T-helper 2 cell (primary cell): Measurements from ENCODE around the gene RXRB.
A peak's percentile ranks its signal among the peaks of the same experiment; 100 is the strongest.

Experiments used
- DNase-seq, 5 experiments: peaks; one replicate each; pipeline versions ENCODE4 v3.0.0 to v3.0.0-alpha.2; 2012 to 2022

The RXRB gene

DNA sequence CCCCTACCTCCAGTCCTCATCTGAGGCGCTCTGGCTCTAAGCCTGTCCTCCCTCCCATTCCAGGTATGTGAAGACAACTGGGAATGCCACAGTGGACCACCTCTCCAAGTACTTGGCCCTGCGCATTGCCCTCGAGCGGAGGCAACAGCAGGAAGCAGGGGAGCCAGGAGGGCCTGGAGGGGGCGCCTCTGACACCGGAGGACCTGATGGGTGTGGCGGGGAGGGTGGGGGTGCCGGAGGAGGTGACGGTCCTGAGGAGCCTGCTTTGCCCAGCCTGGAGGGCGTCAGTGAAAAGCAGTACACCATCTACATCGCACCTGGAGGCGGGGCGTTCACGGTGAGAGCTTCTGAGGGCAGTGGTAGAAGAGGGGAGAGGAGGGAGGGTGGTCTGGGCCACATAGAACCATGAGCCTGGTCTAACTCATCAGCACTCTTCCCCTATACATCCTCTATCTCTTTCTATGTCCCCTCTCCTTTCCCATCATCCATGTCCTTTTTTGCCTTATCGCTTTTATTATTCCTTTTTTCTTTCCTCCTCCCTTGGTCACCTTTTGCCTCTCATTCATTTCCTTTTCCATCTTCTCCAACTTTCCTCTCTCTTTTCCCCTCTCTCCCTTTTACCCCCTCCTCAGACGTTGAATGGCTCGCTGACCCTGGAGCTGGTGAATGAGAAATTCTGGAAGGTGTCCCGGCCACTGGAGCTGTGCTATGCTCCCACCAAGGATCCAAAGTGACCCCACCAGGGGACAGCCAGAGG lies 11.4 kb upstream of the RXRB start:
- DNase-seq: no peak

DNA sequence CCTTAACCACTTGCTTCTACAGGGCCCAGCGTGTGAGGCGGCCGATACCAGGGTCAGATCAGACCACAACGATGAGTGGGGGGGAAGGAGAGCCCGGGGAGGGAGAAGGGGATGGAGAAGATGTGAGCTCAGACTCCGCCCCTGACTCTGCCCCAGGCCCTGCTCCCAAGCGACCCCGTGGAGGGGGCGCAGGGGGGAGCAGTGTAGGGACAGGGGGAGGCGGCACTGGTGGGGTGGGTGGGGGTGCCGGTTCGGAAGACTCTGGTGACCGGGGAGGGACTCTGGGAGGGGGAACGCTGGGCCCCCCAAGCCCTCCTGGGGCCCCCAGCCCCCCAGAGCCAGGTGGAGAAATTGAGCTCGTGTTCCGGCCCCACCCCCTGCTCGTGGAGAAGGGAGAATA lies 10.7 kb upstream of the RXRB start:
- DNase-seq: no peak

DNA sequence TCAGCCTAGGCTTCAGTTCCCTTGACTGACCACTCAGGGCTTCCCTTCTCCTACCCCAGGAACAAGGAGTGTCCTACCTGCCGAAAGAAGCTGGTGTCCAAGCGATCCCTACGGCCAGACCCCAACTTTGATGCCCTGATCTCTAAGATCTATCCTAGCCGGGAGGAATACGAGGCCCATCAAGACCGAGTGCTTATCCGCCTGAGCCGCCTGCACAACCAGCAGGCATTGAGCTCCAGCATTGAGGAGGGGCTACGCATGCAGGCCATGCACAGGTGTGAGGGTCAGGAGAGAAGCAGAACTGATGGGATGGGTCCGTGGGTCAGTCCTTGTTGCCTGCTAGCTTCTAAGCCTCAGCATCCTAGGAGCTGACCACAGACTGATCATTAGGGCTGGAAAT lies 9.4 kb upstream of the RXRB start:
- DNase-seq: no peak

DNA sequence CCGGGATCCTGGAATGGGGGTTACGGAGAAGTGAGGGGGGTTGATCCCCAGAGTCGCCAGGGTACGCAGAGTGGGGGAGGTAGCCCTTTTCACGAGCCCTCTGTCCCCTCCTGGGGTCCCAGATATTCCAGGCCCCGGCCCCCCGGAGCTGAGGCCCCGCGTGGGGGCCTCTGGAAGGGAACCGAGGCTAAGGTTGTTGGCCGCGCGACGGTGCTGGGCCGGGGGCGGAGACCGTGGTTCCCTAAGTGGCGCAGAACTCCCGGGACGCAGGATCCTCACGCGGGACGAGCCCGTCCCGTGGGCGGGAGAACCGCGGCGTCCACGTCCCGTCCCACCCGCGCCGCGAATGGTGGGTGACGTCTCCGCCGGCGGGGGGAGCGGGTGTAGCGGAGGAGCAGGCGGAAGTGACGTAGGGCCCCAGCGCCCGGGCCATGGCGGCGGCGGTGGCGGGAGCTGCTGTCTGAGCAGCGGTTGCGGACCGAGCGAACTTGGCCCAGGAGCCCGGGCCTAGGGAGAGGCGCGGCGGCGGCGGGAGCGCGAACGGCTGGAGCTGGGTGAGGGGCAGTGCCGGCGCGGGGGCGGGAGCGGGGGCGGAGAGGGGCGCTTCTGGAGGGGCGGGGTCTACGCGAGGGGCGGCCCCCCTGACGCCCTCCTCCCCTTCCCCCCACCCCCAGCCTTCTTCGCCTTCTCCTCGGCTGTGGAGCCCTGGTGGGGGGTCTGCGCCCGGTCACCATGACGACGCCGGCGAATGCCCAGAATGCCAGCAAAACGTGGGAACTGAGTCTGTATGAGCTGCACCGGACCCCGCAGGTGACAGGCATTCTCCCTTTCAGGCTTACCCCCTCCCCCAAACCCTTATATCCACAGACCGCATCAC lies 7.9 kb upstream of the RXRB start, which contains the start of gene RING1:
RING1 (plus strand) TSS at position 410 of the 877 bp plus-strand sequence; CDS start at position 733, 323 bp downstream.
- DNase-seq: peak; percentile 75 to 90 (median 81)

DNA sequence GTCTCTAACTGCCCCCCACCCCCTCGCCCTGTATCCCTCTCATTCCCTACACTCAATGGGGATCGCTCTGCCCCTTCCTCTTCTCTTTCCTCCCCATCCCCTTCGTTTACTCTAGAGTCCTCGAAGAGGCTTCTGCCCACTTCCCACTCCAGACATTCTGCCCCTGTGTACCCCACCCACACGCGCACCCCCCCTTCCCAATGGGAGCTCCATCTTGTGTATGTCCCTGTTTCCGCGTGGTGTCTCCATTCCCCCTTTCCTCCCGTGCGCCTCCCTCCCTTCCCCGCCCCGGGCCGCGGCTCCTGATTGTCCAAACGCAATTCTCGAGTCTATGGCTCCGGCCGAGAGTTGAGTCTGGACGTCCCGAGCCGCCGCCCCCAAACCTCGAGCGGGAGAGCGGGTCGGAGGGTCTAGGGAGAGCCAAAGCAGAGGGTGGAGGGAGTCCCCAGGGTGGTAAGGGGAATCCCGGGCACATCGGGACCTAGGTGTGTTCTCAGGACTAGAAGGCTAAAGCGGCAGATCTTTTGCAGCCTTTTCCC lies 7.2 kb upstream of the RXRB start:
- DNase-seq: no peak

DNA sequence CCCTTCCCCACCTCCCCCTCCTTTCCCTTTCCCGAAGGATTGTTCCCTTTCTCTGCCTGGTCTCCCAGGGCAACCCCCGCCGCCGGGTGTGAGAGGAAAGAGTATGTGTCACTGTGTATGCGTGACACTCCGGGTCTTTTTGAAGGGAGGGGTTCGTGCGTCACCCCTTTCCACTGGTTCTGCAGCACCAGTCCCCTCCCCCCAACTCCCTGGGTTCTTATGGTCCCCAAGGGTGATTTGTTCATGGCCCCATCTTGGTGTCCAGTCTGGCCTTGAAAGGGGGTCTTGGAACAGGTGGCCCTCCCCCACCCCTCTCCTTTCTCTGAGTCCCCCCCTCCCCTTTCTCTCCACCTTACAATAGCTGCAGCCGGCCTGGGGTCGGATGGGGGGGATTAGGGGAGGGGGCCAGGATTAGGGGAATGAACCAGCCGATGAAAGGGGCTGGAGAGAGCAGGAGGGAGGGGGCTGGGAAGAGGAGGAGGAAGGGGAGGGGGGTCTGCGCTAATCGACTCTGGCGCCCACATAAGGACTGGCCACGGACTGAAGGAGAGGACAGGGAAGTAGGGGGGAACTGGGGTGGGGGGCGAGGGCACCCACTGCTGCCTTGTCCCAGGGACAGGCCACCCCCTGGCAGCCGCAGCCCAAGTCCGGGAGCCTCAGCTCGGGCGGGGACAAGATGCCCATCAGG lies 6.5 kb upstream of the RXRB start:
- no peak for DNase-seq

DNA sequence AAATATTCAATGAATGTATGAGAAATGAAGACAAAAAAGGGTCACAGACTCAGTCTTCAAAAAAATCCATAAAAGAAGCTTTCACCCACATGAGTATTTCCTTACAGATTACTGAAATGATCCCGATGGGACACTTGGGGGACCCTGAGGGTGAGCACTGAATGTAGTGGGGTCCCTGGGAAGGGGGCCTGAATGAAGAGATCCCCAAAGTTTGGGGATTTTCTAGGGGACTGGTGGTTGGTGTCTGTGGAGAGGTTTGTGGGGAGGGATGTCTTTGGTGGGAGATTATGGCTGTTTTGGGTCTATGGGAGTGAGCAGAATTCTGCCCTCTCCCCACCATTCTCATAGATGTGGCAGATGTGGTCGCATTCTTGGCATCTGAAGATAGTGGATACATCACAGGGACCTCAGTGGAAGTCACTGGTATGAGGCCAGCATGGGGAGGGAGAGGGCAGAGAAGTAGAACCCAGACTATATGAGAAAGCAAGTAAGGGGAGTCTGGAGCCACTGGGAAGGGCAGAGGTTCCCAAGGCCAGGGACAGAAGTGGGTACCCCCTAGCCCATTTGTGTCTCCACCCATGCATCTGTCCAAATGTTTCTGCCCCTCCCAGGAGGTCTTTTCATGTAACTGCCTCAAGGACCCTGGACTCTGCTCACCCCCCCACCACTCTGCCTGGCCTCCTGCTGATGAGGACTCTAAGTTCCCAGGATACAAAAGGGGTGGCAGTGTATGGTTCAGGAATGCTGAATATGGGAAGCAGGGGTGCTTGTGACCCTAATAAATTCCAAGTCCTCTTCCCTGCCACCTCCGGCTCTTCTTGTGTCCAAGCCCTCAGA lies 5.8 kb upstream of the RXRB start:
- no peak for DNase-seq

DNA sequence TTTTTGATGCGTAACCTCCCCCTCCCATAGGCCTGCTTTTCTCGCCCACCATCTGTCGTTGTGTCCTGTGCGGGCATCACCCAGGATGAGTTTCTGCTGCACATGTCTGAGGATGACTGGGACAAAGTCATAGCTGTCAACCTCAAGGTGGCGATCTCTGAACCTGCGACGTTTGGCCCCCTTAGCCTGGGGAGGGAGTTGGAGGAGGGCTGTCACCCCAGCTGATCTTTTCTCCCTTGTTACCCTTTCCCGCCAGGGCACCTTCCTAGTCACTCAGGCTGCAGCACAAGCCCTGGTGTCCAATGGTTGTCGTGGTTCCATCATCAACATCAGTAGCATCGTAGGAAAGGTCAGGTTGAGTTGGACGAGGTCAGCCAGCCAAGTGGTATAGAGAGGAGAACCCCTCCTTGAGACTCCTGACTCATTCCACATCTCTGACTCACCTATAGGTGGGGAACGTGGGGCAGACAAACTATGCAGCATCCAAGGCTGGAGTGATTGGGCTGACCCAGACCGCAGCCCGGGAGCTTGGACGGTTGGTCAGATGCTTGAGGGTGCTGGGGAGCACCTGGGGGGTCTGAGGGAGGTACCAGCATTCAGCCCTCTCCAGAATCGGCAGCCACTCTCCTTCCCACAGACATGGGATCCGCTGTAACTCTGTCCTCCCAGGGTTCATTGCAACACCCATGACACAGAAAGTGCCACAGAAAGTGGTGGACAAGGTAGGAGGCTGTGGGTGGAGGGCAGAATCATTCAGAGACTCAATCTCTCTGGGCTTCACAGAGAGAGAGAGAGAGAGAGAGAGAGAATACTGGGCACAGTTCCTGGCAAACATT lies 4.9 kb upstream of the RXRB start:
- peak in 1 of 5 experiments; percentile 59 for DNase-seq

DNA sequence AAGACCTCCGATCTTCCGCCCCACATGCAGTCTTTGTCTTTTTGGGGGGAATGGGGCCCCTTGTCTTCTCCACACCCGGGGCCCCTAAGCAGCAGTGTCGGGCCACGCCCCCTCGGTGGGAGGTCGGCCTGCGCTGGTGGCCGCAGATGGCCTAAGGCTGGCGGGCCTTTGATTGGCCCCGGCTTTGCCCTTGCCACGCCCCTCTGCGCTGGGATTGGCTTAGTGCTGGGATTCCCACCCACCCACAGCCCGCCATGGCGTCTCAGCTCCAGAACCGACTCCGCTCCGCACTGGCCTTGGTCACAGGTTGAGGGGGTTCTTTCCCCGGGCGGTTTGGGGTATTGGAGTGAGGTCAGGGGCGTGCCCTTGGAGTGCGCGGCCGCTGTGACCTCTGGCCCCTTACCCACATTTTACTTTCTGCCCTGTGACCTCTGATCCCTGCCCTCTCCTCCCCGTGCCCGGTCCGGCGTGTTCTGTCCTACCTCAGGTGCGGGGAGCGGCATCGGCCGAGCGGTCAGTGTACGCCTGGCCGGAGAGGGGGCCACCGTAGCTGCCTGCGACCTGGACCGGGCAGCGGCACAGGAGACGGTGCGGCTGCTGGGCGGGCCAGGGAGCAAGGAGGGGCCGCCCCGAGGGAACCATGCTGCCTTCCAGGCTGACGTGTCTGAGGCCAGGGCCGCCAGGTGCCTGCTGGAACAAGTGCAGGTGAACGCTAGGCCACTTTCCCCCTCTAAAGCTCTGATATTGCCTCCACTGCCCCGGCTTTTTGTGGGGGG lies 4.1 kb upstream of the RXRB start, which contains the start of gene HSD17B8:
HSD17B8 (plus strand) TSS at position 241 of the 776 bp plus-strand sequence; CDS start at position 255, 14 bp downstream.
- peak; percentile 79 to 93 (median 88) for DNase-seq

DNA sequence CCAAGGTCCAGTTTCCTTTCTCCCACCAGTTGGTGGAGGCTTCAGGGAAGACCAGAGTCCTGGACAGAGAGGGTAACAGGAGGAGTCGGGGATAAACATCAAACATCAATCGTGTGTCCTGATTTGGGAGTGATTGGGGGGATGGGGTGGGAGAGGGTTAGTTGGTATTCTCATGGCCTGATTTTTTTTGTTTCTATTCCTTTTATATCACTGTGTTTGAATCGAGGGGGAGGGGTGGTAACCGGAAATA lies 3.6 kb upstream of the RXRB start:
- DNase-seq: no peak

DNA sequence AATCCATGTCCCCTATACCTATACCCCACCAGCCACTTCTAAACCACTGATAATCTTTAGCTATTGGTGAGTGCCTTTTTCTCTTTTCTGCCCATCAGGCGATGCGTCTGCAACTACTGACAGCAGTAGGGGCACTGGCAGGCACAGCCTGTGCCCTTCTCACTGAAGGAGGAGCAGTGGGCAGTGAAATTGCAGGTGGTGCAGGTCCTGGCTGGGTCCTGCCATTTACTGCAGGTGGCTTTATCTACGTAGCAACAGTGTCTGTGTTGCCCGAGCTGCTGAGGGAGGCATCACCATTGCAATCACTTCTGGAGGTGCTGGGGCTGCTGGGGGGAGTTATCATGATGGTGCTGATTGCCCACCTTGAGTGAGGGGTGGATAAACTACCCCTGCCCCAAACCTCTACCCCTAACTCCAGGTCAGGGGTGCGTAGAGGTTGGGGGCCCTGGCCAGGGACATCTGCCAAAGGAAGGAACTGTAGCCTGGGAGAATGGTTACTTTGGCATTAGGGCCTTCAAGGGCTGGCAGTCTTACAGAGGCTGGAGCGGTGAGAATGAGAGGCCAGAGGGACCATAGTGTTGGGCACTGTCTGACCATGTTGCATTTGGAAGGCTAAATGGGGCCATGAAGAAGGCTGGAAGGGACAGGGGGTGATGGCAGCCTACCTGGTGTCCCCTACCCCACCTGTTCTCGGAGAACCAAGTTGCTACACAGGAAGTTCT lies 3.1 kb upstream of the RXRB start:
- DNase-seq: no peak

DNA sequence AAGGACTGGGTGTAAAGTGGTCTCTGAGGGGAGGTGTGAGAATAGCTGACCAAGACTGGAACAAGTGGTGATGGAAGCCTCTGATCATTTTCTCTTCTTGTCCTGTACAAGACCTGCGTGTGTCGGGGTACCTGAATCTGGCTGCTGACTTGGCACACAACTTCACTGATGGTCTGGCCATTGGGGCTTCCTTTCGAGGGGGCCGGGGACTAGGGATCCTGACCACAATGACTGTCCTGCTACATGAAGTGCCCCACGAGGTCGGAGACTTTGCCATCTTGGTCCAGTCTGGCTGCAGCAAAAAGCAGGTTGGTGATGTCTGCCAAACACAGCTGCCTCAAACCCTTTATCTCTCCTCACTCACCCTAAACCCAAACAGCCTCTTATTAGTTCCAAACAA lies 2.3 kb upstream of the RXRB start:
- DNase-seq: no peak

DNA sequence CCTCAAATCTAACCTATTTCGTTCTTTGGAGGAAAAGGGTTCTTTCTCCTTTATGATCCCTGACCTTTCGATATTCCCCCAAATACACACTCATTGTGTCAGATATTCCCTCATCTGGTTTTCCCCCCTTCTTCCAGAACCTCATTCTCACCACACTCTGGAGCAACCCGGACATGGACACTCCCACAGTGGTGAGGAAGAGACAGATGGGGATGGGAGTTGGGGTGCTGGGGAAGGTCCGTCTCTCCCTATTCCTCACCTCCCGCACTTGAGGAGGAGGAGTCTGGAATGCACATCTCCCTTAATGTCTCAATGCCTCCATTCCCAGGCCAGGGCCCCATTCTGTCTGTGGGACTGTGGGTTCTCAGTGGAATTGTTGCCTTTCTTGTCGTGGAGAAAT lies 1.5 kb upstream of the RXRB start:
- DNase-seq: no peak

DNA sequence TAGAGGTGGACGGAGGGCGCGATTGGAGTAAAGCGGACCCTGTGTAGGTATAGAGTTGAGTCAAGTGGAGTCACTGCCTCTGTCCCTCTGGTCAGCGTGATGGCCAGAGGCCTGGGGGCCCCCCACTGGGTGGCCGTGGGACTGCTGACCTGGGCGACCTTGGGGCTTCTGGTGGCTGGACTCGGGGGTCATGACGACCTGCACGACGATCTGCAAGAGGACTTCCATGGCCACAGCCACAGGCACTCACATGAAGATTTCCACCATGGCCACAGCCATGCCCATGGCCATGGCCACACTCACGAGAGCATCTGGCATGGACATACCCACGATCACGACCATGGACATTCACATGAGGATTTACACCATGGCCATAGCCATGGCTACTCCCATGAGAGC lies 681 bp upstream of the RXRB start:
- no peak for DNase-seq

DNA sequence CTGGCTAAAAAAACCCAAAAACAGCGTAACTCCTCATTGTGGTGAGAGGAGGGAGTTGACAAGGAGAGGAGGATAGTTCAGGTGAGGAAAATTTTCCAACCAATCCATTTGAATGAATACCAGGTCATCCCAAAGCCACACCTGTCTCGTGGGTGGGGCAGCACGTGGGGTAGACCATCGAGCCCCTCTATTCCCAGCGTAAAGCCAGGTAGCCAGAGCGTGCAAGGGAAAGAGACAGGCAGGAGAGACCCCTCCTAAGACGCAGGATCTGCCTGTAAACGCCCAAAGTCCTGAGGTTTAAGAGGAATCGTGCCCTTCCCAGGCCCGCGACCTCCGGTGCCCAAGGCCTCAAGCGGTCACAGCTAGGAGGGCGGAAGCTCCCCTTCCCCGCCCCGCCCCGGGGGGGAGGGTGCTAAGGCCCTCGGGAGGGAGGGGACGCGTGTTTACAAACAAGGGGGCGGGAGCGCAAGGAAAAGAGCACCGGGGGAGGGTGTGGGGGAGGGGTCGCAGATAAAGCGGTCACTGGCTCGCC lies 712 bp downstream of the RXRB start:
- DNase-seq: peak in 2 of 5 experiments; percentile 64 to 86

DNA sequence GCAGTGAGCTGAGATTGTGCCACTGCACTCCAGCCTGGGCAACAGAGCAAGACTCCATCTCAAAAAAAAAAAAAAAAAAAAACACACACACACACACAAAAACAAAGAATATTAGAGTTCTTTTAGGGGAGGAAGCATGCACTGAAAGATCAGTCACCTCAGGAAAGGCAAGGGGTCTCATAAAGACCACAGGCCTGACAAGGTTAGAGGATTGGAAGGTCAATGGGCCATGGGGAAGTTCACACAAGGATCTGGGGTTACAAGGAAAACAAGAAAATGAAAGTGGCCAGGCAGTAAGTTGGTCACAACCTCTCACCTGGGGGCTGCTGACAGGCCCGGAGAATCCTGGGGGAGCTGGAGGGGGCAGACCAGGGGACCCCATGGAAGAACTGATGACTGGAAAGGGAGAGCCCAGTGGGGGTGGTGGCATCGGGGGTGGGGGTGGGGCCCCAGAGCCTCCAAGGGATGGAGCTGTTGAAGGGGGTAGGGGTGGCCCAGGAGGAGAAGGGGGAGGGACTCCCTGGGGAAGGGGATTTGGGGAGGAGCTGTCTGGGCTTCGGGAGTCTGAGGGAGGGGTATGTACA lies 1.5 kb downstream of the RXRB start:
- no peak for DNase-seq

DNA sequence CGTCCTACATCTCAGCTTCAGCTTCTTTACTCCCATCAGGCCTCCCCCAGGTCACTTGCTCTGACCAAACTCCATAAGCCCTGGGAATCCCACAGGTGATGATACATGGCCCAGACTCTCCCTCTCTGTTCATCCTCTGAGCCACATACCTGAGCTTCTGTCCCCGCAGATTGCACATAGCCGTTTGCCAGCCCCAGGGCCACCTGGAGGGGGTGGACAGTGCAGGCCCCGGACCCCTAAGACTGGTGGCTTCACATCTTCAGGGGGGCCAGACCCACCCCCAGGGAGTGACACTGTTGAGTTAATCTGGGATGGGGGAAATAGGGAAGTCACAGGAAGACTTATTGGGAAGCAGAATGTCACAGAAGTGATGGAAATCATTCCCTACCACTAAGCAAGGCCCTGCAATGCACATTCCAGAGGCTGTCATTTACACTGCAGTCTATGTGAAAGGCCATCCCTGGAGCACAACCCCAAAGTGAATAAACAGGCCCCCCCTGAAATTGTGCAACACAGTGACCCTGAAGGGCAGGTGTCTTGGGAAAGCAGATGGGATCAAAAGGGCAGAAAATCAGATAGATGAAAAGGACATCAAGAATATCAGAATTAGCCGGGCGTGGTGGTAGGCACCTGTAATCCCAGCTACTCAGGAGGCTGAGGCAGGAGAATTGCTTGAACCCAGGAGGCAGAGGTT lies 2.2 kb downstream of the RXRB start:
- no peak for DNase-seq

DNA sequence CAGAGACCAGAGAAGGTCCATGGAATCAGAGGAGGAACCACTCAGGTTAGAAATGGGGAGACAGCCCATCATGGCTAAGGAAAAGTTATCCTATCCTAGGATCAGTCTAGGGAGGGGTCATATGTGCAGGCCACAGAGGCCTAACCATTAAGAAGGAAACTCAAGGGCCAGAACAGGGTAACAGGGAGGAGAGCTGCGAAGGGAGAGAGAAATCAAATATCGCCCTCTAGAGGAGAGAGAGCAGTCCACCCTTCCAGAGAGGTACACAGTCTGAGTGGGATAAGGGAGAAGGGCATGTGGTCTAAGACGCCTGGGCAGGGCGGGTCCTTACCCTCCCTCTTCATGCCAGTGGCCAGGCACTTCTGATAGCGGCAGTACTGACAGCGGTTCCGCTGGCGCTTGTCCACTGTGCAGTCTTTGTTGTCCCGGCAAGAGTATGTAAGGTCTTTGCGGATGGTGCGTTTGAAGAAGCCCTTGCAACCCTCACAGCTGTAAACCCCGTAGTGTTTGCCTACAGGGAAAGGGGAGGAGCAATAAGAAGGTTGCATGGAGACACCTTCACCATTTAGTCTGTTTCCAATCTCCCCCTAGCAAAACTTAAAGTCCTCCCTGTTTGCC lies 2.9 kb downstream of the RXRB start:
- DNase-seq: peak in 2 of 5 experiments; percentile 36 to 63
